Parathyroid adenoma (tissue), 2 donors: ENCODE measurements around the gene CYCS.
A peak's percentile ranks its signal among the peaks of the same experiment; 100 is the strongest.

ENCODE experiments used
- H2AFZ ChIP-seq: fragments of 300-600 bp; sonication (generic); one replicate; pipeline ENCODE4 v1.7.0; 2017; ENCODE audit warnings: antibody characterized with exemption, mild to moderate bottlenecking
- H3K27ac ChIP-seq: fragments of 300-600 bp; sonication (generic); one replicate; pipeline ENCODE4 v1.7.0; 2017
- H3K27me3 ChIP-seq: fragments of 300-600 bp; sonication (generic); one replicate; pipeline ENCODE4 v1.7.0; 2017; ENCODE audit warnings: low read length; ENCODE audit not compliant: control insufficient read depth, insufficient read depth
- H3K36me3 ChIP-seq: fragments of 300-600 bp; sonication (generic); one replicate; pipeline ENCODE4 v1.7.0; 2017; ENCODE audit warnings: low read length; ENCODE audit not compliant: control insufficient read depth, insufficient read depth
- H3K4me1 ChIP-seq: fragments of 300-600 bp; sonication (generic); one replicate; pipeline ENCODE4 v1.7.0; 2017; ENCODE audit warnings: control low read depth
- H3K4me2 ChIP-seq: fragments of 300-600 bp; sonication (generic); one replicate; pipeline ENCODE4 v1.7.0; 2017; ENCODE audit warnings: low read length
- H3K4me3 ChIP-seq: fragments of 300-600 bp; sonication (generic); one replicate; pipeline ENCODE4 v1.7.0; 2017; ENCODE audit warnings: low read depth, low read length
- H3K79me2 ChIP-seq: fragments of 300-600 bp; sonication (generic); one replicate; pipeline ENCODE4 v1.7.0; 2017; ENCODE audit warnings: control low read depth
- H3K9ac ChIP-seq: fragments of 300-600 bp; sonication (generic); one replicate; pipeline ENCODE4 v1.7.0; 2017; ENCODE audit warnings: mild to moderate bottlenecking
- H3K9me3 ChIP-seq: fragments of 300-600 bp; sonication (generic); one replicate; pipeline ENCODE4 v1.7.0; 2017; ENCODE audit warnings: low read length; ENCODE audit not compliant: control insufficient read depth
- TF ChIP-seq, protein P1 (sequence below): fragments of 300-600 bp; sonication (generic); IDR thresholded peaks from one replicate; pipeline ENCODE4 v1.7.0; 2017; ENCODE audit warnings: antibody characterized with exemption, mild to moderate bottlenecking
- donor health status: primary hyperparathyroidism.

The CYCS gene

DNA sequence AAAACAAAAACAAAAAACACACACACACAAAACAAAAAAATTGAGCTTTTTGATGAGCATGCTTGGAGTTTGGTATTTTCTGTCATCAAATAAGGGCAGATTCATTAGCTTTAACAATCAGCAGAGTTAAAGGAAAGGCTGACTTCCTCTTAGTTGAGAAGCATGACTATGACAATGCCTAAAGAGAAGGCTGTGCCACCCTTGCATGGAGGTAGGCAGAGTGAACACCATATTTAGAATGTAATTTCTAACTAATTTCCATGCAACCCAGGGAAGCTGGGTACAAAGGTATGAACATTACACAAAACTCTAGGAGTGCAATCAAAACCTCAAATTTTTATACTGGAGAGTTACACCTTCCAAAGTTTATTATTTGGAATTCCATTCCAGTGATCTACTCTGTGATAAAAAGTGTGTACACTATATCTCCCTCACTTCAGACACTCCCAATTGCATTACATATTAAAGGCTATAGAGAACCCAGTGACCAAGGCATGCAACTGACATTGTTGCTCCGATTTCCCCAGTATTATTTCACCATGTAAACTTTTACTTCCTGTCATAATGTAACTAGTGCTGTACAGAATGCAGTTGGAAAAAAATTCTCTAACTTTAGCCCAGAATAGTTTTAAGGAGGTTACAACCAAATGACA is 9.4 kb upstream of the CYCS start:
- no peaks in the 10 kb centered on the region for H3K9me3 ChIP-seq
- H3K36me3 ChIP-seq = no peaks in the 10 kb centered on the region
- TF ChIP-seq, protein P1, sequence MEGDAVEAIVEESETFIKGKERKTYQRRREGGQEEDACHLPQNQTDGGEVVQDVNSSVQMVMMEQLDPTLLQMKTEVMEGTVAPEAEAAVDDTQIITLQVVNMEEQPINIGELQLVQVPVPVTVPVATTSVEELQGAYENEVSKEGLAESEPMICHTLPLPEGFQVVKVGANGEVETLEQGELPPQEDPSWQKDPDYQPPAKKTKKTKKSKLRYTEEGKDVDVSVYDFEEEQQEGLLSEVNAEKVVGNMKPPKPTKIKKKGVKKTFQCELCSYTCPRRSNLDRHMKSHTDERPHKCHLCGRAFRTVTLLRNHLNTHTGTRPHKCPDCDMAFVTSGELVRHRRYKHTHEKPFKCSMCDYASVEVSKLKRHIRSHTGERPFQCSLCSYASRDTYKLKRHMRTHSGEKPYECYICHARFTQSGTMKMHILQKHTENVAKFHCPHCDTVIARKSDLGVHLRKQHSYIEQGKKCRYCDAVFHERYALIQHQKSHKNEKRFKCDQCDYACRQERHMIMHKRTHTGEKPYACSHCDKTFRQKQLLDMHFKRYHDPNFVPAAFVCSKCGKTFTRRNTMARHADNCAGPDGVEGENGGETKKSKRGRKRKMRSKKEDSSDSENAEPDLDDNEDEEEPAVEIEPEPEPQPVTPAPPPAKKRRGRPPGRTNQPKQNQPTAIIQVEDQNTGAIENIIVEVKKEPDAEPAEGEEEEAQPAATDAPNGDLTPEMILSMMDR = no peak
- no peaks in the 10 kb centered on the region for H3K27me3 ChIP-seq
- H2AFZ ChIP-seq = no peak overlapping the region
- H3K4me1 ChIP-seq = no peaks in the 10 kb centered on the region
- no peak overlapping the region for H3K4me3 ChIP-seq
- no peak overlapping the region for H3K4me2 ChIP-seq
- no peaks in the 10 kb centered on the region for H3K79me2 ChIP-seq
- no peak overlapping the region for H3K27ac ChIP-seq
- no peak overlapping the region for H3K9ac ChIP-seq

DNA sequence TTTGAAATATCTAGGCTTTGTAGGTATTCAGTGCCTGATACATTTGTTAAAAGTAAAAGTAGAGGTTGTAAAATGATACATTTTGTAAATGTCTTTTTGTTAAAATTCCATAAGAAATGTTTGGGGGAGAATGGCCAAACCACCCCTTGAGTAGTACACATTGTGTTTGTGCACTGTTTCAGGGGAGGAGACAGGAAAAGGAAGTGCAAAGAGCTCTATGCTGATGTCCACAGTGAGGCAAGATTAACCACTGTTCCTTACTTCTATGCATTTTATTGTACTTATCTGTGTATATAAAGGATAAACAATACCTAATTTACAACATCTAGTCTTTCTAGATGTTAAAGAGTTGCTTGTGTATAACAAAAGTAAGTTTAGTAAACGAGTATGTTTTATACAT is 7.4 kb upstream of the CYCS start:
- no peaks in the 10 kb centered on the region for H3K79me2 ChIP-seq

DNA sequence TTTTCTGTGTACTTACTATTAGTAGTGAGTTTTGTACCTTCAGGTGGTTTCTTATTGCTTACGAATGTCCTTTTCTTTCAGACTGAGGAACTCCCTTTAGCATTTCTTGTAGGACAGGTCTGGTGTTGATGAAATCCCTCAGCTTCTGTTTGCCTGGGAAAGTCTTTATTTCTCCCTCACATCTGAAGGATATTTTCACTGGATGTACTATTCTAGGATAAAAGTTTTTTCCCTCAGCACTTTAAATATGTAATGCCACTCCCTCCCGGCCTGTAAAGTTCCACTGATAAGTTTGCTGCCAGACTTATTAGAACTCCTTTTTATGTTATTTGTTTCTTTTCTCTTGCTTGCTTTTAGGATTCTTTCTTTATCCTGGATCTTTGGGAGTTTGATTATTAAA is 1.7 kb upstream of the CYCS start:
- Histone ChIP-seq H3K9ac (no peak overlapping the region), H3K4me1 (no peaks in the 10 kb centered on the region), H2AFZ (peak overlapping the region; percentile 16), H3K27ac (no peak overlapping the region), H3K79me2 (peaks cover 7% of the 10 kb centered on the region), H3K36me3 (no peaks in the 10 kb centered on the region), H3K4me2 (no peak overlapping the region), H3K4me3 (no peak overlapping the region), H3K9me3 (no peaks in the 10 kb centered on the region), H3K27me3 (no peaks in the 10 kb centered on the region)
- TF ChIP-seq, protein P1 = no peak

More for the DNA sequence above, 7.4 kb upstream of the CYCS start:
- Histone ChIP-seq H3K36me3 (no peaks in the 10 kb centered on the region), H3K9ac (no peak overlapping the region), H3K27ac (no peak overlapping the region), H3K4me2 (no peak overlapping the region), H3K4me3 (no peak overlapping the region), H3K27me3 (no peaks in the 10 kb centered on the region), H2AFZ (no peak overlapping the region), H3K9me3 (no peaks in the 10 kb centered on the region), H3K4me1 (no peaks in the 10 kb centered on the region)
- TF ChIP-seq, protein P1 = no peak

DNA sequence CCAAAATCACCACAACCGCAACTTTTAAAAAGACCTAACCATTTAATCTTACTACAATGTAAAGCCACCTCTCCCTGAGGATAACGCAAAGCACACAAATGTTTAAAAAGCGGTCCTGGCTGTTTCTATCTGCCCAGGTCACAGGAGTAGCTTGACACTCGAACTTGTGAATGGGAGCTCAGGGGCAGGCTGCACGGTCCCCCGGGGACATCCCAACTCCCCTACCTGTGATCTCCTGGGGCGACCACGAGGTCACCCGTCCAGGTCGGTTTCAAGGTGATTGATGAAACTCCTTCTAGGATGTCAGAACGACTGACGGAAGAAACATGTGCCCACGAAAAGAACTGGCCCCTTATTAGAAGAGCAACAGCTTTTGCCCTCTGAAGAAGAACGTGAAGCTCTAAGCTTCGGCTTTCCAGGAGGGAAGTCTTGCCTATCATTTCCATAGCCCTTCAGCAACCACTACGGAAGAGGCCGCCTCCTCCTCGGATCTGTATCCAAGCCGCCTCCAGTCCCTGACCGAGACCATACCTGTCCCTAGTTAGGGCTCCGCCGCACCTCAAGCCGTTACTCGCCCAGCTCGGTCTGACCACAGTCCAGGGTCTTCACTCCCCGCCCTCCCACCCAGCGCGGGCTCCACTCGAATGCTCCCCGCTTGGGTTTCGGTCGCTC is 459 bp downstream of the CYCS start:
- peak overlapping the region; percentile 82 for H3K27ac ChIP-seq
- peak overlapping the region; percentile 80 for H2AFZ ChIP-seq
- peak overlapping the region; percentile 39 for H3K9ac ChIP-seq
- no peaks in the 10 kb centered on the region for H3K9me3 ChIP-seq
- TF ChIP-seq, protein P1 = no peak
- H3K27me3 ChIP-seq = no peaks in the 10 kb centered on the region
- H3K4me3 ChIP-seq = peak overlapping the region; percentile 86
- H3K36me3 ChIP-seq = no peaks in the 10 kb centered on the region
- H3K79me2 ChIP-seq = peaks cover 11% of the 10 kb centered on the region
- peak overlapping the region; percentile 90 for H3K4me2 ChIP-seq
- no peaks in the 10 kb centered on the region for H3K4me1 ChIP-seq

DNA sequence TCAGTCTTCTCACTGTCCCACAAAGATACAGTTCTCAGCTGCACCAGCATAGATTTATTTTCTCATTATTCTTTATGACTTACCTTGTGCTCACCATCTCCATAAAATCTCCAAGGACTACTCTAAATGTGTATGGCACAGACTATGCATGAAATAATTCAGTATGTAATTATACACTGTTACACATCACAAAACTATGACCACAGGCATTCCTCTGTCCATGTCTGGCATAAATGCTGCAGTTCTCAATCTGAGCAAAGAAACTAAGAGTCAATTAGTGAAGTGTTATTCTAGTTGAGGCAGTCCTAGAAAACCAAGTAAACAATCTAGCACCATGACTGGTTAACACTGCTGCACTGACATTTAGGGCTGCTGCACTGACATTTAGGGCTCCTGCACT is 2.7 kb downstream of the CYCS start:
- no peak overlapping the region for H3K4me2 ChIP-seq
- H3K9me3 ChIP-seq = no peaks in the 10 kb centered on the region
- TF ChIP-seq, protein P1 = no peak
- H3K9ac ChIP-seq = no peak overlapping the region
- no peaks in the 10 kb centered on the region for H3K4me1 ChIP-seq
- H3K27ac ChIP-seq = no peak overlapping the region
- H3K36me3 ChIP-seq = no peaks in the 10 kb centered on the region
- peaks cover 11% of the 10 kb centered on the region for H3K79me2 ChIP-seq
- no peak overlapping the region for H3K4me3 ChIP-seq
- H3K27me3 ChIP-seq = no peaks in the 10 kb centered on the region
- H2AFZ ChIP-seq = no peak overlapping the region
